SK-N-SH (cell line): Measurements from ENCODE around the gene SMAP2. TPM values are rescaled to one million over a fixed set of nuclear protein-coding genes. Genes with fewer than 3 reads are reported as not detected.

ENCODE experiments used
- CTCF ChIA-PET: fragments of 300-600, 350-600 bp; formaldehyde crosslinking; extraction: SDS; loops from one replicate; lab custom pipeline; 2021; lab: Yijun Ruan, JAX
- POLR2A ChIA-PET: fragments of 350-600 bp; sonication (Branson Sonifier 250); formaldehyde crosslinking; extraction: SDS; loops from one replicate; lab custom pipeline; 2020; ENCODE audit warnings: antibody characterized with exemption, inconsistent platforms; lab: Yijun Ruan, JAX
- DNase-seq: peaks from one replicate; pipeline ENCODE4 v3.0.0; 2012
- H2AFZ ChIP-seq: fragments of 200-600 bp; sonication (generic); 2 replicates; pipeline ENCODE4 v1.8.1; 2016; ENCODE audit warnings: antibody characterized with exemption, mild to moderate bottlenecking, low read depth
- H3F3A ChIP-seq: fragments of 200-600 bp; sonication (generic); replicated peaks from 2 replicates; pipeline ENCODE3; 2016; ENCODE audit warnings: antibody characterized with exemption, mild to moderate bottlenecking; ENCODE audit not compliant: insufficient read depth
- H3K27ac ChIP-seq, 2 experiments: fragments of 200-500 bp in 1 of 2; fragments of 200-600 bp in 1 of 2; sonication (Bioruptor generic) in 1 of 2; sonication (generic), shearing (Covaris generic) in 1 of 2; 2 replicates each; pipeline versions ENCODE4 v1.5.1 to v1.6.1; 2014 to 2016; ENCODE audit warnings: low read depth in 2 of 2, inconsistent platforms in 1 of 2, low read length in 1 of 2, mild to moderate bottlenecking in 1 of 2, mixed read lengths in 1 of 2
- H3K27me3 ChIP-seq: fragments of 200-600 bp; sonication (generic), shearing (Covaris generic); 2 replicates; pipeline ENCODE4 v1.6.1; 2016; ENCODE audit warnings: mixed run types; ENCODE audit not compliant: insufficient read depth
- H3K36me3 ChIP-seq, 2 experiments: fragments of 200-500 bp in 1 of 2; fragments of 200-600 bp in 1 of 2; sonication (Bioruptor generic) in 1 of 2; sonication (generic) in 1 of 2; replicated peaks in 1 of 2; 2 replicates each; pipeline versions ENCODE3 to v1.5.1; 2014 to 2016; ENCODE audit warnings: low read length in 1 of 2, mild to moderate bottlenecking in 1 of 2; ENCODE audit not compliant: insufficient read depth in 2 of 2, control insufficient read depth in 1 of 2
- H3K4me1 ChIP-seq, 2 experiments: fragments of 200-500 bp in 1 of 2; fragments of 200-600 bp in 1 of 2; sonication (Bioruptor generic) in 1 of 2; sonication (generic), shearing (Covaris generic) in 1 of 2; 2 replicates each; pipeline versions ENCODE4 v1.5.1 to v1.6.1; 2014 to 2016; ENCODE audit warnings: low read depth in 1 of 2, low read length in 1 of 2, mixed run types in 1 of 2; ENCODE audit not compliant: insufficient read depth in 2 of 2, control insufficient read depth in 1 of 2
- H3K4me2 ChIP-seq: fragments of 200-600 bp; sonication (generic), shearing (Covaris generic); 2 replicates; pipeline ENCODE4 v1.6.1; 2017; ENCODE audit warnings: mixed run types
- H3K4me3 ChIP-seq, 2 experiments: fragments of 200-500 bp in 1 of 2; fragments of 200-600 bp in 1 of 2; sonication (Bioruptor generic) in 1 of 2; sonication (generic), shearing (Covaris generic) in 1 of 2; 2 replicates each; pipeline versions ENCODE4 v1.5.1 to v1.8.1; 2014 to 2016; ENCODE audit warnings: low read depth in 2 of 2, inconsistent platforms in 1 of 2, low read length in 1 of 2, mild to moderate bottlenecking in 1 of 2, mixed read lengths in 1 of 2, moderate library complexity in 1 of 2
- H3K79me2 ChIP-seq: fragments of 200-600 bp; sonication (generic); 2 replicates; pipeline ENCODE4 v1.8.1; 2017; ENCODE audit warnings: mild to moderate bottlenecking; ENCODE audit not compliant: insufficient read depth
- H3K9ac ChIP-seq: fragments of 200-600 bp; sonication (generic); 2 replicates; pipeline ENCODE4 v1.6.1; 2017; ENCODE audit warnings: mixed run types
- H3K9me2 ChIP-seq: fragments of 200-600 bp; sonication (generic); 2 replicates; pipeline ENCODE4 v1.6.1; 2017; ENCODE audit warnings: mixed run types
- H3K9me3 ChIP-seq: fragments of 200-600 bp; sonication (generic); 2 replicates; pipeline ENCODE4 v1.6.1; 2017; ENCODE audit warnings: mixed run types, mild to moderate bottlenecking, moderate library complexity
- H4K20me1 ChIP-seq: fragments of 200-600 bp; sonication (generic); 2 replicates; pipeline ENCODE4 v1.6.1; 2017; ENCODE audit warnings: mild to moderate bottlenecking, mixed run types; ENCODE audit not compliant: insufficient read depth
- CHD2 ChIP-seq: fragments of 150-350 bp; IDR thresholded peaks from 2 replicates; pipeline ENCODE4 v1.6.1; 2018; ENCODE audit warnings: low read length; ENCODE audit not compliant: partially characterized antibody
- CTCF ChIP-seq: fragments of 200-600 bp; sonication (generic); IDR thresholded peaks from 2 replicates; pipeline ENCODE4 v1.6.1; 2017; ENCODE audit warnings: antibody characterized with exemption, mild to moderate bottlenecking, moderate library complexity
- EP300 ChIP-seq, 2 experiments: IDR thresholded peaks; 2 replicates each; pipeline versions ENCODE4 v1.4.0 to v1.6.1; 2012; ENCODE audit warnings: borderline replicate concordance in 1 of 2, low read depth in 1 of 2, low read length in 1 of 2
- GATA2 ChIP-seq: sonication (generic); formaldehyde crosslinking; IDR thresholded peaks from 2 replicates; pipeline ENCODE4 v1.5.0; 2020; ENCODE audit warnings: mild to moderate bottlenecking, missing genetic modification reagents
- IRF3 ChIP-seq: fragments of 150-350 bp; IDR thresholded peaks from 2 replicates; pipeline ENCODE4 v1.6.1; 2016; ENCODE audit warnings: mild to moderate bottlenecking, low read depth, low read length
- MEF2A ChIP-seq: IDR thresholded peaks from 2 replicates; pipeline ENCODE4 v1.4.0; 2012; ENCODE audit warnings: low read depth, borderline replicate concordance
- MXI1 ChIP-seq: IDR thresholded peaks from 2 replicates; pipeline ENCODE4 v1.6.1; 2012; ENCODE audit warnings: mild to moderate bottlenecking, low read depth, low read length, improper control_type of control experiment
- SIN3A ChIP-seq: IDR thresholded peaks from 2 replicates; pipeline ENCODE4 v1.6.1; 2012; ENCODE audit warnings: low read depth, mild to moderate bottlenecking, low read length, moderate library complexity, borderline replicate concordance
- USF2 ChIP-seq: fragments of 150-350 bp; IDR thresholded peaks from 2 replicates; pipeline ENCODE4 v1.6.1; 2017; ENCODE audit warnings: antibody characterized with exemption, low read length, low read depth, borderline replicate concordance
- WGBS: methylation state at CpG from one replicate; pipeline ENCODE4 v1.1.6; 2017; ENCODE audit warnings: low lambda C conversion rate; 5-methylcytosine and 5-hydroxymethylcytosine counted together
- polyA plus RNA-seq, 3 experiments: library from polyadenylated mRNA; depleted of rRNA; stranded (reverse); fragments of >200 nt; gene quantifications; 2 replicates each; pipeline ENCODE4 v1.2.3, GENCODE V29; 2012

Gene SMAP2
- polyA plus RNA-seq, 1 of the 3 experiments (the other 2 are of a cell fraction), result 11.2 TPM

- Histone ChIP-seq H3K9me2 (no peaks in the 10 kb centered on the region), H3F3A (no peaks in the 10 kb centered on the region), H3K9ac (no peak overlapping the region), H3K79me2 (no peaks in the 10 kb centered on the region; the same call in 1 of the 2 replicates), H3K9me3 (no peaks in the 10 kb centered on the region), H3K4me2 (no peak overlapping the region), H4K20me1 (no peaks in the 10 kb centered on the region), H3K4me3 (no peak overlapping the region), H3K4me1 (no peaks in the 10 kb centered on the region; a peak in 1 of 4 replicates), H3K36me3 (peaks cover 4 to 29% of the 10 kb centered on the region in 2 experiments), H2AFZ (no peak overlapping the region), H3K27ac (peak overlapping the region in 1 of 2 experiments; percentile 72; a peak in 2 of 4 replicates), H3K27me3 (no peaks in the 10 kb centered on the region)
- ChIA-PET CTCF (interaction anchor here (0.8 to 3.8 kb wide), 6 partner anchors 16 to 267 kb away, joined by 3 to 21 read pairs (median 5); no protein-coding TSS in a partner anchor), POLR2A (no interaction called here)
- DNase-seq, result peak; percentile 70
- 70% methylated on average over 5 of the region's 5 CpGs for WGBS
- TF ChIP-seq EP300 (IDR thresholded peaks at IDR 0.05; ENCODE audit: borderline replicate concordance in 1 of 2, low read depth in 1 of 2, low read length in 1 of 2) (no peak), GATA2 (CRISPR knock-in tag) (peak; percentile 46), USF2 (no peak), MXI1 (no peak), IRF3 (no peak), CTCF (no peak), CHD2 (no peak)
These were observed 37.8 kb downstream of the SMAP2 start for GRCh38 chr1:40411294-40411693.

GRCh38 chr1:40411843-40412242 lies 38.3 kb downstream of the SMAP2 start:
- H4K20me1 ChIP-seq, result no peaks in the 10 kb centered on the region
- 100% methylated on average over 2 of the region's 2 CpGs for WGBS
- no peaks in the 10 kb centered on the region; the same call in 1 of the 2 replicates for H3K79me2 ChIP-seq
- no peak overlapping the region for H3K4me3 ChIP-seq
- no peak overlapping the region for H3K4me2 ChIP-seq
- no peaks in the 10 kb centered on the region for H3K27me3 ChIP-seq
- CTCF ChIA-PET, result interaction anchor here (0.8 to 3.8 kb wide), 6 partner anchors 16 to 268 kb away, joined by 3 to 21 read pairs (median 5); no protein-coding TSS in a partner anchor
- no peak overlapping the region for H3K9ac ChIP-seq
- H2AFZ ChIP-seq, result no peak overlapping the region
- no peak for DNase-seq
- peak overlapping the region in 1 of 2 experiments; percentile 72; a peak in 2 of 4 replicates for H3K27ac ChIP-seq
- TF ChIP-seq SIN3A (no peak), MEF2A (no peak)
- TF ChIP-seq, all 33 proteins: peak for 0
- Histone ChIP-seq H3K9me2 (no peaks in the 10 kb centered on the region), H3K9me3 (no peaks in the 10 kb centered on the region), H3K36me3 (peaks cover 9 to 35% of the 10 kb centered on the region in 2 experiments), H3K4me1 (no peaks in the 10 kb centered on the region; a peak in 1 of 4 replicates), H3F3A (no peaks in the 10 kb centered on the region)
- POLR2A ChIA-PET, result no interaction called here
